PFSK-1 (cell line): ENCODE results near the gene PLA2G2E.

ENCODE experiments used
- REST ChIP-seq, 2 experiments: IDR thresholded peaks; 2 replicates each; pipeline versions ENCODE4 v1.6.1 to v1.8.0; 2011 to 2012; ENCODE audit warnings: low read depth in 2 of 2, low read length in 2 of 2, control low read depth in 1 of 2, inconsistent platforms in 1 of 2, mild to moderate bottlenecking in 1 of 2, moderate library complexity in 1 of 2; ENCODE audit not compliant: insufficient read depth in 1 of 2
- TAF1 ChIP-seq: IDR thresholded peaks from 2 replicates; pipeline ENCODE4 v1.6.1; 2012; ENCODE audit warnings: low read length, control low read depth, borderline replicate concordance; ENCODE audit not compliant: insufficient read depth

DNA sequence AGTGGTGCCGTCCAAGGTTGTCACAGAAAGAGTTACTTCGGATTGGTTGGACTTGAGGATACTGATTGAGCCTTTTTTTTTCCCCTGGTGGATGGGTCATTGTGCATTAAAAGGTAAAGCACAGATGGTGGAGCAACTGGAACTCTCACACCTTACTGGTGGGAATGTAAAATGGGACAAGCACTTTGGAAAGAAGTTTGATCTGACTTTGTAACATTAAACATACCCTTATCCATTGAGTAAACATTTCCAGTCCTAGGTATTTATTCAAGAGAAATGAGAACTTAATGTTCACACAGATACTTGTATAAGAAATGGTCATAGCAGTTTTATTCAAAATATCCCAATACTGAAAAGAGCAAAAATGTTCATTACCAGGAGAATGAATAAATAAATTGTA lies 41.1 kb upstream of the PLA2G2E start:
- TF ChIP-seq REST (IDR thresholded peaks at IDR 0.05; ENCODE audit: insufficient read depth in 1 of 2, low read depth in 2 of 2, low read length in 2 of 2) (no peak), TAF1 (no peak)
